ACHN (cell line): Measurements from ENCODE around the gene SMIM35.
"Not testable (repeated sequence)": the region's sequence is repeated elsewhere in the genome, so short reads cannot be mapped to it uniquely, and the experiment has no call there.

Experiments used
- DNase-seq: peaks from one replicate; pipeline ENCODE4 v3.0.0-alpha.2; 2015
- in situ Hi-C: cut with HindIII; loops from 2 replicates; pipeline ENCODE4 v1.10.0; 2017; ENCODE audit warnings: low sequenced_read_pairs, low pct_ligation_motif_present, low pct_unique_long_range_greater_than_20kb

The SMIM35 gene

DNA sequence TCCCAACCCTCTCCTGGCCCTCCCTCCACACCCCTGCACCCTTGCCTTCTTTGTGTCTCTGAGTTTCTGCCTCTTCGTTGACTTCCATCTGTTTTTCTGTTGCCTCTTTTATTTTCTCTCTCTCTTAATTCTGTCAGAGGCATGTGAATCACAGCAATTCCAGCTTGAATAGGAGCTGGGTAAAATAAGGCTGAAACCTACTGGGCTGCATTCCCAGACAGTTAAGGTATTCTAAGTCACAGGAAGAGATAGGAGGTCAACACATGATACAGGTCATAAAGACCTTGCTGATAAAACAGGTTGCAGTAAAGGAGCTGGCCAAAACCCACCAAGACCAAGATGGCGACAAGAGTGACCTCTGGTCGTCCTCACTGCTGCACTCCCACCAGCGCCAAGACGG lies 24.1 kb downstream of the SMIM35 start:
- in situ Hi-C loops, DNase-seq: not testable (repeated sequence)

DNA sequence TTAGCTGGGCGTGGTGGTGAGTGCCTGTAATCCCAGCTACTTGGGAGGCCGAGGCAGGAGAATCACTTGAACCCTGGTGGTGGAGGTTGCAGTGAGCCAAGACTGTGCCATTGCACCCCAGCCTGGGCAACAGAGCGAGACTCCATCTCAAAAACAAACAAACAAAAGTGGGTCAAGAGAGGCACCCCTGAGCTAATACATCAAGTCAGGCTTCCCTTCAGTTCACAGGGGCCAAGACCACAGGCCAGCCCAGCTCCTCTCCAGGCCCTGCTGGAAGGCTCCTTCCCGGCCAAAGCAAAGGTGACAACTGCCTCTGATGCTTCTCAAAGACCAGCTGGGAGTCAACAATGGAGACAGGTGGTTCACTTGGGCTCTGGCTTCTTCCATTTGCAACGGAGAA lies 24.6 kb downstream of the SMIM35 start:
- DNase-seq, in situ Hi-C loops: not testable (repeated sequence)

DNA sequence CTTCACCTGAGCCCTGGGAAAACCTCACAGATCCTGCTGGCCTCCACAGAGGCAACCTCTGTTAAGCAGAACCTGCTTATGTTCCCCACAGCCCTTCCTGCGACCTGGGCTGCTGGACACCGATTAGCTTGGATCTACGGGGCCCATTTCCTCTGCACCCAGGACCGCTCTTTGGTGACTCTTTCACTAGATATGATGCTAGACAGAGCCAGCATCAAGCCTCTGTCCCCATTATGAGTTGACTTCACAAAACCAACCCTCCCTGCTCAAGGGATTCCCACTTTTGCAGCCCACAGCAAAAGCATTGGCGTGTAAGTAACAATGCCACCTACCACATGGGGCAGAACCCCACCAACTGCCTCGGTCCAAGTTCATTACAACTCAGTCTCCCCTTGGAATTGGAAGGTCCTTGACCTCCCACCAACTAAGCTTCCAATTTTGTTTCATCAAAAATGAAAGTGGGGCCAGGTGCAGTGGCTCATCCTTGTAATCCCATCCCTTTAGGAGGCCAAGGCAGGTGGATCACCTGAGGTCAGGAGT lies 25.1 kb downstream of the SMIM35 start:
- DNase-seq = no peak

DNA sequence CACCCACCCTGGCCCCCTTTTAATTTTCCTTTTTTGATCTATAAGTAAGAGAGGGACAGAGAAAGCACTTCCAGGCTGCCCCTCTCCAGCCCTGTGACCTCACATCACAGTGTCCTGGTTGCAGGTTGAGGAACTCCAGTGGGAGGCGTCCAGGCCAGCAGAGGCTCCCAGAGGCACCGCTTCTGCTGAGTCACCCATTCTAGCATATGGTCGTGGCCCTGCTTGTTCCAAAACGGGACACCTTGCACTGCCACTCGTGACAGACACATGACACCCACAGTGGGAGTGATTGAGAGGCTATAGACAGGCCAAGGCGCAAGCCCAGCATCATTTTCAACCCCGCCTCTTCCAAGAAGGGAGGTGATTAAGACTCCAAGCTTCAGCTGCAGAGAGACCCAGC lies 25.9 kb downstream of the SMIM35 start:
- no peak for DNase-seq
- in situ Hi-C loops = no loop called here

More for the DNA sequence above, 25.1 kb downstream of the SMIM35 start:
- in situ Hi-C loops = no loop called here

DNA sequence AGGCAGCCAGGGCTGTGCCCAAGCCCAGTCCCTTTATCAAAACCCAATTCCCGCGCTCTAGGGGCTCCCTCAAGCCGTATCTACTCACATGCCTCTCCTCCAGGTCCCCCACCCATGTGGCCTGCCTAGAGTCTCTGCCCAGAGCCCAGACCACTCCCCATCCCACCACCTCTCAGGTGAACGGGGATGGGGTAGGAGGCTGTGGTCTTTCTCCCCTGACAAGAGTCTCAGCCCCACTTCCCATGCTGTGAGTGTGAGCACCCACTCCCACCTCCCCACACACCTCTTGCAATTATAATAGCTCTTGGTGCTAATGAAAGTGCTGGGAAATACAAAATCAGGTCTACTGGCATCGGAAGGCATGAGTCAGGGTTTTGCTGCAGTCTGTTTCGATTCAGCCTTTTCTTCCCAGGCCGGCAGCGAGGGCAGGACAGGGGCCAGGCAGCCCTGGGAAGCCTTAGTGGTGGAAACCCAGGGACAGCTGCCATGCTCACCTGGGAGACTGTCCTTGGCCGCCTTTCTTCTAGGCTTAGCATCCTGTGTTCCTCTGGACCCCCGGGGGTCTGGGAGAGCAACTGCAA lies 26.6 kb downstream of the SMIM35 start:
- in situ Hi-C loops = no loop called here
- no peak for DNase-seq

DNA sequence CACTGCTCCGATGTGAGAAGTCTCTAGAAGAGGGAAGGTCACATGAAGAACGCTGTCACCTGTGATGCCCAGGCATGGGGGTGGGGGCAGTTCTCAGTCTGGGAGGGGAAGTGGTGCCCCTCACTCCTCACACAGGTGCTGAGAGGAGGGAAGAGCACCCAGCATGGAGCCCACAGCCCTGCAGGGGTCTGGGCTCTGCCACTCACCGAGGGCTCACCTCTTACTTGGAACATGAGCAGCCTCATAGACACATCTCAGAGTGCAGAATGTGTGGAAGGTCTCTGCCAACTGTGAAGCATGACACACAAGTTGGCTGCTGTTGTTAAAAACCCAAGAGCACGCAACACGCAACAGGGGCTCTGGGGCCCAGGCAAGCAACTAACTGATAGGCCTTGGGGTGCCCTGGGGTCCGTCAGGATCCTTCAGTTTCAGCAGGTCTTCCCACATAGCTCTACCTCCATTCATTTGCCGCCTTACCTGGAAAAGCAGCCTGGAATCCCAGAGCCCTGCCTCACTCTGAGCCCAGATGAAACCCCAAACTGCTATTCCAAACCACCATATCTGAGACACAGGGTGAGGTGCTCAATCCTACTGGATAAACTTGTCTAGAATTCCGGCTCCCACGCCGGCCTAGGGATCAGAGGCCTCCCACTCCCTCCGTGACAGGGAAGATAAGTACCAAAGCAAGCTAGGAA lies 27.4 kb downstream of the SMIM35 start:
- in situ Hi-C loops = no loop called here
- DNase-seq = no peak

DNA sequence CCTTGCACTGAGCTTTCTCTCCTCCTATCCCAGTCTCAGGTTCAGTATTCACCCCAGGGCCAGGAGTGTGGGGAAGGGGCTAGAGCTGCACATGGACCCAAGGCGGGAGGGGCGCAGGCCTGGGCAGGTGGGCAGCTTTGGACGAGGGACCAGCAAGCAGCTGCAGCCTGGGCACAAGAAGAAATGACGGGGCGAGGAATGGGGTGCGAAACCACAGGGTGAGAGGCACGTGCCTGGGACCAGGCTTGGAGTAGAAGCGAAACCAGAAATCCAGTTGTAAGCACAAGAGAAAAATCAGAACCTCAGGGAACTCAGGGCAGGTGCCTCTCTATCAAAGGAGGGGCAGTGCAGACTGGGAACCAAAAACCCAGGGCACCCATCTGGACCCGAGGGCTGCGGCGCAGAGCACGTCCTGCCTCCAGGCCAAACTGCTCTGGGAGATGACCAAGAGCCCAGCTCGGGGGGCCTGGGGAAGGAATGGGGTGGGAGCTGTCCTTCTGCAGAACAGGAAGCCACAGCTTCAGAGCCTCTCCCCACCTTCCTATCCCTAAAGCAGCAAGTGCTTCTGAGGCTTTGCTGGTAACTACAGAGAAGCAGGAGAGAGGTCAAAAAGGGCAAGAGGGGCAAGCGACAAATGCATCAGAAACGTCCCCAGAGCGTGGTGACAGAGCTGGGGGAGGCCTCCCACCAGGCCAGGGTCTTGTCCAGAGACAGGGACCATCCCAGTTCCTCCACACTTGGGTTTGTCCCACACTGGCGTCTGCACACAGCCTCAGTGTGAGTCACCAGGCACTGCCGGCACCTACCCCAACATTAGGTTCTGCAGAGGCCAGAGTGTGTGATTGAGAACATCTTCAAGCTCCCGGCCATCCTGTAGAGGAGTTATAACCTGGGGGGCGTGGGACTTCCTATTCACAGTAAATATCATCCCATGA lies 28.2 kb downstream of the SMIM35 start:
- no peak for DNase-seq
- in situ Hi-C loops = no loop called here

DNA sequence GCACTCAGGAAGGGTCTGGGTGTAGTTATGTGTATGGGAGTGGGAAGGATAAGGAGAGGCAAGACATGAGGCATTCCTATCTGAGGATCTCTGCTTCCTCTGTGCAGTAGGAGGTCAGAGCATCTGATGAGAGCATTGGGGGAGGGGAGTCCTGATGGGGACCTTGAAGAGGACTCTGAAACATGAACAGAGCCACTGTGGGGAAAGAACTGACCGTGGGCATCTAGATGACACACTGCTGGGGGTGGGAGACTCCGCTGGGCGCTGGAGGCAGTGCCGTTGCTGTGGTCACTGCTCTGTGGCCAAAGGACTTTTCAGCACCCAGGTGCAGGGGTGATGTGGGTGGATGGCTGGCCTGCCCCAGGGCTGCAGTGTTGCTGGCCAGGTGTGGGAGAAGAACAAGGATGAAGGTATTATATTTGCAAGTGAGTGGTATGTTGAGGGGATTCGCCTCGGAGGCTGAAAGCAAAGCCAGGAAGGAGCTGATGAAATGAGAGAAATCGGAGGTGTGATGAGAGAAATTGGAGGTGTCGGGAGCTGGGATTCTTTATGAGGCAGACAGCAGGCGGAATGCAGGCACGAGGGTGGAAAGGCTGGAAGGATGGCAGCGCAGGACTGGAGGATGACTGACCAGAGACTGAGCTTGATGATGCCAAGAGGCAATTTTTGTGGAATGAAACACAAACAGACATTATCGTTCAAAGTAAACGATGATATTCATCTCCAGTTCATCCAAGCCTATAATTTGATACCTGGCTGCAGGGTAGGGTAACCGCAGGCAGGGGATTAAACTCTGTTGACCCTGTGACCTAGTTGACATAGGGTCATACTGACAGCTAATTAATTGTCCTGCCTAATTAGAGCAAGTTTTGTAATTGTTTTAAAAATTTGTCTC lies 29.3 kb downstream of the SMIM35 start:
- DNase-seq = no peak
- in situ Hi-C loops = no loop called here

DNA sequence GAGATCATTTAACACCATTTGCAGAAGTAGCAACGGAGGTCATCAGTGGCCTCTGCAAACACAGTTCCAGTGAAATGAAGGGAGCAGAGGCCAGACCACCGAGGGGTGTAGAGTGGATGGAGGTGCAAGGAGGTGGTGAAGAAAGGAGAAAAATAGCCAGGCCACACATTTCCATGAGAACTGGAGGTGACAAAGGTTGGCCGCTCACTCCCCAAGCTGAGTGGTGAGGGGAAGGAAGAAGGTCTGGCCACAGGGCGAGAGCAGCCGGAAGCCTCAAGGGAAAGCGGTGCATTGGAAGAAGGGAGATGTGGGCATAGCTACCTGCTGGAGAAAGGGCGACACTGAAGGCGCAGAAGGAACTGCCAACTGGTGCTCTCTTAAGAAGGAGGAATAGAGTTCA lies 30.0 kb downstream of the SMIM35 start:
- DNase-seq = no peak
- in situ Hi-C loops = no loop called here

DNA sequence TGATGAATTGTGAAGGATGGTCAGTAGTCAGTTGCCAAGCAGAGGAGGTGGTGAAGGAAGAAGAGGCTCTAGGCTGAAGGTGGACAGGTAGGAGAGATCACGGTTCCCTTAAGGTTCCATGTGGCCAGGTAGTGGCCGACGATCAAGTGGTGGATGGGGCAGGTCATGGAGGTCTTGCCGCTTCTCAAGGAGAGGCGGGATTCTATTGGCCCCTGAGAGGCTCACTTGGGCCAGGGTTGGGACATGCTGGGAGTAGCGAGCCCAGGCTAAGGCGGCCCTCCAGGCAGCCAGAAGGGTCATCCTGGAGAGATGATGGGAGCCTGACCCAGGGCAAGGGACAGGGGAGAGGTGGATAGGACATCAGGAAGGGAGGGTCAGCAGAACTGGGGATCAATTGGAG lies 30.8 kb downstream of the SMIM35 start:
- DNase-seq = no peak
- in situ Hi-C loops = no loop called here

DNA sequence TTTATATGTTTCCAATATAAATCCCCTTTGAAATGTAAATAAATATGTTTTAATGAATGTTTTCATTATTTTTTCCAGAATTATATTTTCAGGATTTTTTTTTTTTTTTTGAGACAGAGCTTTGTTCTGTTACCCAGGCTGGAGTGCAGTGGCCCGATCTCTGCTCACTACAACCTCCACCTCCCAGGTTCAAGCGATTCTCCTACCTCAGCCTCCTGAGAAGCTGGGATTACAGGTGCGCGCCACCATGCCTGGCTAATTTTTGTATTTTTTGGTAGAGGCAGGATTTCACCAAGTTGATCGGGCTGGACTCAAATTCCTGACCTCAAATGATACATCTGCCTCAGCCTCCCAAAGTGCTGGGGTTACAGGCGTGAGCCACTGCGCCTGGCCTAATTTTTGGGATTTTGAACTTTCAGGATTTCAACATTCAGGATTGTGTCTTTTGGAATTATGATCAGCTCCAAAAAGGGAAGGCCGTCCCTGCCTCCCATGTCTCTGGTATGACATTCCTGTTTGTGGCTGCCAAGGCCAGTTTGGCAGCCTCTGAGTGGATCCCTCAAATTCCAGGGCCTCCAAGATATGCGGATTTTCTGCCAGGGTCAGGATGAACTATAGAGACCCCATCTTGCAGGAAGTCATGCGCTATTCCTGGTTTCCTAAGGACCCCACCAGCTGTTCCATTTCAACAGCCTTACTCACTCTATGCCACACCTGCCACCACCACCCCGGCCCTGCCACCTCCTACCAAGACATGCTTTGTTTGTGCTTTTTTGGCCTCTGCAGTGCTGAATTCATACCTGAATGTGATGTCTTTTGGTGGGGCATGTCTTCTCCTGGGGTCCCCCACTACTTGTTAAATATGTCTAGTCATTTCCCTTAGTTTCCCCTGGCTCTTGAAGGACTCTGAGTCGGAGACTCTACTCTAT lies 31.8 kb downstream of the SMIM35 start:
- no peak for DNase-seq
- in situ Hi-C loops = no loop called here

DNA sequence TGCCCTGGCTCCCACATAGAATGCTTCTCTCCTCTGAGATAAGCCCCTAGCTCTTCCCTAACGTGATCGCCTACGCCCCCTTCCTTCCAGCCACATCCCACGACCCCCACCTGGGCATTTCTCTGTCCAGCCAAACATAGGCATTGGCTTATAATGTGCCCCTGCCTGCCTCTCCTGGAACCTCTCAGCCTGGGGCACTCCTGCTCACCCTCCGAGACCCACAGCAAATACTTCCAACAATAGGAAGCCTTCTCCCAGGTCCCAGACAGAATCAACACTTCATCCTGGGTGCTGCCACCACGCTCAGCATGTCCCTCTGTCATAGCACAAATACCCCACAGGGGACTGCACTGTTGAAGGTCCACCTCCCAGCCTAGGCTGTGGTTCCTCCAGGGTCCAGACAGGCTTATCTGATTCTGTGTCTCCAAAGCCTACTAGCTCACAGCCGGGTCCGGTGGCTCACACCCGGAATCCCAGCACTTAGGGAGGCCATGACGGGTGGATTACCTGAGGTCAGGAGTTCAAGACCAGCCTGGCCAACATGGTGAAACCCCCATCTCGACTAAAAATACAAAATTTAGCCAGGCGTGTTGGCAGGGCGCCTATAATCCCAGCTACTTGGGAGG lies 34.1 kb downstream of the SMIM35 start:
- DNase-seq = no peak
- in situ Hi-C loops = no loop called here

DNA sequence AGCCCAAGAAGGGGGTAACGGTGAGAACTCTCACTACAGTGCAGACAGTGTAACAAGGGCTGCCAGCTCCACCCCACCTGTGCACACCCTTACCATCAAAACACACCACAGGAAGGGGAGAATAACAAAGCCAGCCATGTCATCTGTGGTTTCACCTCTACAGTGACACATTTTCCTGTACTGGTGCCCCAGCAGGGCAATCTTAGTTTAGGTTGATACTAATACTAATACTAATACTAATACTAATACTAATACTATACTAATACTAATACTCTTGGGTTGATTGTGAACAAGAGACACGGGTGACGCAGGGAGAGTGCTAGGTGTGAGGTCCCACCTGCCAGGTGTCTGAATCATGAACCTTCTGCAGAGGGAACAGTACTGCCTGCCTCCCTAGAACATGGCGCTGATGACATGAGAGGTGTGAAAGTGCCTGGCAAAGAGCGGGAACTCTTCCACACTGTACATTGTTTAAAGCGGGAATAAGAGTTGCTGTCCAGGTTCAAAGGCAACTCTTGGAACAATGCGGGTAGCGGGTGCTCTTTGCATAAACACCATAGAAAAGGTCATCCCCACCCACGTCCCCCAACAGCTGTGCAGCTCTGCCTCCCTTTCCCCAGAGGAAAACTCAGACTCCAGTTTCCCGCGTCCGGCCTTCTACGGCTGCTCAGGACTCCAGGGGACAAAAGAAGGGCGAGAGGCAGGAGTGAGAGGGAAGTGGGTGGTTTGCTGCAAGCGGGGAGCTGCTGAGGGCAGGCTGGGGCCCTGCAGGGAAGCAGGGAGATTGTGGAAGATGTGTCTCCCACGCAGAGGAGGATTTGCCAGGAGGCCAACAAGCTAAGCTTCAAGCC lies 34.9 kb downstream of the SMIM35 start:
- in situ Hi-C loops = no loop called here
- no peak for DNase-seq

DNA sequence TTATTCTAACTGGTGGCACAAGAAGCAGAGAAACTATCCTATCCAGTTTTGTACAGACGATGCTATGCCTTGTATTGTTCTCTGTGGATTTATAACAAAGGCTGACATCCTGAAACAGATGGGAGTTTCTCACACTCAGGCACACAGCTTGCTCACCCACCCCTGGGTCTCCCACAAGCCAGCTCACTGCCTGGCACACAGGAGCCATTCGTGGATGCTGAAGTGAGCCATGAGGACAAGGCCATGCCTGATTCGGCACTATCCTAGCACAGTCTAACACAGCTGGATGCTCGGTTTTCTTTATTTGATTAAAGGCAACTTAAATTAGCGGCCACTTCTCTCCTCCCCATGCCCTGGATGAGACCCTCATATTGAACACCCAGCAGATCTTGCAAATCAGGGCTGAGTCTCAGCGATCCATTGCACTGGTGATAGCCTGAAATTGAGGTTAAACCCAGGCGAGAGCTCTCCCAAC lies 35.6 kb downstream of the SMIM35 start:
- no peak for DNase-seq
- in situ Hi-C loops = no loop called here

DNA sequence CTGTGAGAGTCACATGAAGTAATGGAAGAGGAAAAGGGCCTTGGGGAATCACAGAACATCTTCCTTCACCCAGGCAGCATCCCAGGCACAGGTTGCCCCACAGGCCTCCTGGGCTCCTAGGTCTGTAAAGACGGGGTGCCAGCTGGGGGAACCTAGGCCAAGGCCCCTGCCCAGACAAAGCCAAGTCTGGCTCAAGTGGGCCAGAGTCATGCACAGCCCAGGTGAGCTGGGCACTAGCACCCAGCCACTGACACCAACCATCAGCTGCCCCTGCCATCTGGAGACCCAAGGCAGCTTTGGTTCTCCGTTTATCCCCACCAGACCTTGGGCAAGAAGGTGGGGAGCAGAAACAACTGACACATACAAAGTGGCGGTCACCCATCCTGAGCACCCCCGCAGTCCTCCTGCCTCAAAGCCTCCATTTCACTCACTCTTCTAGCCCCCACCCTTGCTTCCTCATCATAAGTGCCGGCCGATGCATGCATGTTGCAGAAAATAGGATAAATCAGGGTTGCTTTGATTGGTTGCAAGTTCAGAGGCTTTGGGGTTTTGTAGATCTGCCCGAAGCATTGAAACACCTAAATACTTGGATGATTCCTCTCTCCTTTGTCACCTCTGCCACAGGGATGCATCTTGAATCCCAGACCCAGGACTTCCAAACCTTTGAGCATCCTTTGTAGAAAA lies 36.4 kb downstream of the SMIM35 start:
- no peak for DNase-seq
- in situ Hi-C loops = no loop called here

DNA sequence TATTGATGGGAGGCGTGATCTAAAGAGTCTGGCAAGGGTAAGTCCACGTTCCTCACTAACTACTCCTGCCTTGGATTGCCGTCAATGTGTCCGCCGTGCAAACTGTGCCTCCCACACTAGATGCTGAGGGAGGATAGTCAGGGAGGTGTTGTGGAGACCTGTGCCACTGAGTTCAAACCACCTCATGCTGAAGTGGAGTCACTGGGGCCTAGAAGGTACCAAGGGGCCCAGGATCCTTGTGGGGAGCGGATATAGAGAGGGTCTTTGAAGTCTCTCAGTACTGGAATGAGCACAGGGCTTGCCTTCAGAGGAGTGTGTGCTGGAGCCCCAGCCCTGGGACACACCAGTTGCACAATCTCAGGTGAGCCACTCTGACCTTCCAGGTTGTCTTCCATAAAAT lies 37.0 kb downstream of the SMIM35 start:
- no peak for DNase-seq
- in situ Hi-C loops = no loop called here
